PC-3 (cell line): ENCODE measurements around the gene IL20.

Source experiments
- EZH2 ChIP-seq: fragments of 300-600 bp; sonication (generic); IDR thresholded peaks from one replicate; pipeline ENCODE4 v1.6.1; 2017; ENCODE audit warnings: antibody characterized with exemption, mild to moderate bottlenecking, low read length; ENCODE audit not compliant: unreplicated experiment
- TF ChIP-seq, protein P1 (sequence below): fragments of 300-600 bp; sonication (generic); conservative IDR thresholded peaks from 2 replicates; pipeline ENCODE4 v1.5.1; 2017; ENCODE audit warnings: antibody characterized with exemption, low read depth, mild to moderate bottlenecking, low read length

DNA sequence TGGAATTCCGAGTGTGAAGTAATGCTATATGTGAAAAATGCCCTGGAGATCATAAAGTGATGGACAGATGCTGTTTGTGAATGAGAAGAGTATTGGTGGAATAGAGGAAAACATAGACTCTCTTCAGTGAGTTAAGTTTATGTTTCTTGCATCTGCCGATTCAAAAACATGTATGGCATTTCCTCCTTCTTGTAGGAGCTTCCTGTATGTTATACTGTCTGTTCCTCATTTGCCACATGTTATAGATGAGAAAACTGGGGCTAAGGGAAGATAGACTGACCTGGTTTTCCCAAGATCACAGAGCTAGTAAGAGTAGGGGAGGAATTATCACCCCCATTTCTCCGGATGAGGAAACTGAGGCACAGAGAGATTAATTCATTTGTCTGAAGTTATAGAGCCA, 41.1 kb upstream of the IL20 start:
- TF ChIP-seq, protein P1, sequence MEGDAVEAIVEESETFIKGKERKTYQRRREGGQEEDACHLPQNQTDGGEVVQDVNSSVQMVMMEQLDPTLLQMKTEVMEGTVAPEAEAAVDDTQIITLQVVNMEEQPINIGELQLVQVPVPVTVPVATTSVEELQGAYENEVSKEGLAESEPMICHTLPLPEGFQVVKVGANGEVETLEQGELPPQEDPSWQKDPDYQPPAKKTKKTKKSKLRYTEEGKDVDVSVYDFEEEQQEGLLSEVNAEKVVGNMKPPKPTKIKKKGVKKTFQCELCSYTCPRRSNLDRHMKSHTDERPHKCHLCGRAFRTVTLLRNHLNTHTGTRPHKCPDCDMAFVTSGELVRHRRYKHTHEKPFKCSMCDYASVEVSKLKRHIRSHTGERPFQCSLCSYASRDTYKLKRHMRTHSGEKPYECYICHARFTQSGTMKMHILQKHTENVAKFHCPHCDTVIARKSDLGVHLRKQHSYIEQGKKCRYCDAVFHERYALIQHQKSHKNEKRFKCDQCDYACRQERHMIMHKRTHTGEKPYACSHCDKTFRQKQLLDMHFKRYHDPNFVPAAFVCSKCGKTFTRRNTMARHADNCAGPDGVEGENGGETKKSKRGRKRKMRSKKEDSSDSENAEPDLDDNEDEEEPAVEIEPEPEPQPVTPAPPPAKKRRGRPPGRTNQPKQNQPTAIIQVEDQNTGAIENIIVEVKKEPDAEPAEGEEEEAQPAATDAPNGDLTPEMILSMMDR: no peak
- TF ChIP-seq EZH2: no peak
